Activated B cell treated with CpG ODN at 0.5 μM for 24 hours (primary cell): Measurements from ENCODE around the gene BANP. TPM values are rescaled to one million over a fixed set of nuclear protein-coding genes. Genes with fewer than 3 reads are reported as not detected.

Experiments
- ATAC-seq: fragments of 200-7000 bp; cut with Tn5 transposase; one replicate; pipeline ENCODE4 v1.10.0; 2021; ENCODE audit warnings: low read depth, mild to moderate bottlenecking, moderate library complexity
- CTCF ChIA-PET: fragments of 350-600 bp; sonication (Branson Sonifier 250); formaldehyde crosslinking; loops from one replicate; lab custom pipeline; 2021; ENCODE audit warnings: antibody characterized with exemption; lab: Charles Lee
- POLR2A ChIA-PET: fragments of 350-600 bp; sonication (Branson Sonifier 250); formaldehyde crosslinking; loops from one replicate; lab custom pipeline; 2021; ENCODE audit warnings: antibody characterized with exemption; lab: Charles Lee
- DNase-seq: peaks from one replicate; pipeline ENCODE4 v3.0.0; 2022
- H3K27ac Mint-ChIP-seq: one replicate; pipeline ENCODE4 v1.8.0; 2020; ENCODE audit warnings: mixed read lengths
- H3K27me3 Mint-ChIP-seq: one replicate; pipeline ENCODE4 v1.8.0; 2021; ENCODE audit warnings: mixed read lengths
- H3K36me3 Mint-ChIP-seq: one replicate; pipeline ENCODE4 v1.8.0; 2021; ENCODE audit warnings: low read depth, mixed read lengths
- H3K4me1 Mint-ChIP-seq: one replicate; pipeline ENCODE4 v1.8.0; 2021; ENCODE audit warnings: mixed read lengths
- H3K4me3 Mint-ChIP-seq: one replicate; pipeline ENCODE4 v1.8.0; 2020; ENCODE audit warnings: mild to moderate bottlenecking, mixed read lengths
- H3K9me3 Mint-ChIP-seq: one replicate; pipeline ENCODE4 v1.8.0; 2020; ENCODE audit warnings: mixed read lengths
- CTCF ChIP-seq: fragments of 200-600 bp; IDR thresholded peaks from one replicate; pipeline ENCODE4 v1.8.0; 2022; ENCODE audit warnings: antibody characterized with exemption, mild to moderate bottlenecking
- intact Hi-C: fragments of 100-400 bp; cut with micrococcal nuclease; formaldehyde crosslinking; loops from one replicate; pipeline ENCODE4 v1.15.1; 2024
- total RNA-seq: library from RNA; stranded (reverse); gene quantifications from 2 replicates; pipeline ENCODE4 v1.2.3, GENCODE V29; 2022

The BANP gene
- total RNA-seq, 1 donor from 2014 or later = 72.3 TPM

DNA sequence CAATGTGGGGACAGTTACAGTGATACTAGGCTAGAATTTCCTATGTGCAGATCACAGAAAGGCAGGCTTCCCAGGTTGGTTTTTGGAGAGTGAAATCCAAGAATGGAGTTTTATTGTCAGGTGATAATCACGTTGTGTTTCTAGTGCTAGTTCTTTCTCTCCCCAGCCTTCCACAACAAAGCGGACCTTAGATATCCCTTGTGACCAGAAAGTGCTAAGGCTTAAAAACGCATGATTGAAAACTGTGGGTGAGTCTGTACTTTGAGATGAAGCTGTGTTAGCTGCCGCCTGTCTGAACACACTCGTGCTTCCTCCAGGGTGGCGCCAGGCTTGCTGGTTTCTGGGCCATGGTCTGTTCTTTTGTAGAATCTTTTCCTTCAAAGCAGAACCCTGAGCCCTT is 52.1 kb downstream of the BANP start:
- ChIA-PET POLR2A (no interaction called here), CTCF (no interaction called here)
- Mint-ChIP-seq H3K9me3 (no peaks in the 10 kb centered on the region), H3K27me3 (no peaks in the 10 kb centered on the region), H3K36me3 (peaks cover 68% of the 10 kb centered on the region), H3K27ac (no peak overlapping the region), H3K4me1 (peaks cover 21% of the 10 kb centered on the region), H3K4me3 (no peak overlapping the region)
- DNase-seq (no peak), ATAC-seq (no peak)
- intact Hi-C loops = no loop called here
- TF ChIP-seq CTCF = no peak

GRCh38 chr16:88003736-88004135 is 52.5 kb downstream of the BANP start:
- DNase-seq = peak; percentile 7
- Mint-ChIP-seq H3K4me3 (no peak overlapping the region), H3K27ac (no peak overlapping the region), H3K9me3 (no peaks in the 10 kb centered on the region), H3K4me1 (peaks cover 25% of the 10 kb centered on the region), H3K27me3 (no peaks in the 10 kb centered on the region), H3K36me3 (peaks cover 68% of the 10 kb centered on the region)
- ChIA-PET POLR2A (no interaction called here), CTCF (no interaction called here)
- ATAC-seq = no peak
- intact Hi-C loops = loop anchor here (2.0 kb wide), 1 partner anchor 43 kb away; no protein-coding TSS in a partner anchor
- TF ChIP-seq CTCF = no peak

- H3K4me1 Mint-ChIP-seq = peaks cover 30% of the 10 kb centered on the region
- H3K4me3 Mint-ChIP-seq = no peak overlapping the region
- ATAC-seq (no peak), DNase-seq (peak; percentile 11)
- no peak for TF ChIP-seq CTCF
- H3K27me3 Mint-ChIP-seq = no peaks in the 10 kb centered on the region
- CTCF ChIA-PET = no interaction called here
- H3K36me3 Mint-ChIP-seq = peaks cover 69% of the 10 kb centered on the region
- H3K27ac Mint-ChIP-seq = no peak overlapping the region
- H3K9me3 Mint-ChIP-seq = no peaks in the 10 kb centered on the region
- intact Hi-C loops = loop anchor here (2.0 kb wide), 1 partner anchor 42 kb away; no protein-coding TSS in a partner anchor
- POLR2A ChIA-PET = no interaction called here
These were observed 53.2 kb downstream of the BANP start for GRCh38 chr16:88004391-88004790.

GRCh38 chr16:88005181-88005581 is 53.9 kb downstream of the BANP start:
- no peaks in the 10 kb centered on the region for H3K9me3 Mint-ChIP-seq

GRCh38 chr16:88005968-88006367 is 54.7 kb downstream of the BANP start:
- peak overlapping the region; percentile 61 for H3K27ac Mint-ChIP-seq
- DNase-seq (no peak), ATAC-seq (no peak)
- H3K9me3 Mint-ChIP-seq = no peaks in the 10 kb centered on the region
- CTCF ChIA-PET = no interaction called here
- intact Hi-C loops = loop anchor here (2.0 kb wide), 1 partner anchor 41 kb away; no protein-coding TSS in a partner anchor
- H3K4me1 Mint-ChIP-seq = peaks cover 37% of the 10 kb centered on the region
- POLR2A ChIA-PET = no interaction called here
- H3K4me3 Mint-ChIP-seq = peak overlapping the region; percentile 26
- TF ChIP-seq CTCF = no peak
- H3K36me3 Mint-ChIP-seq = peaks cover 85% of the 10 kb centered on the region
- no peaks in the 10 kb centered on the region for H3K27me3 Mint-ChIP-seq

More at GRCh38 chr16:88005181-88005581, 53.9 kb downstream of the BANP start:
- DNase-seq (peak; percentile 20), ATAC-seq (peak; percentile 91)
- intact Hi-C loops = loop anchor here (2.0 kb wide), 1 partner anchor 42 kb away; no protein-coding TSS in a partner anchor
- Mint-ChIP-seq H3K36me3 (peaks cover 77% of the 10 kb centered on the region), H3K4me3 (peak overlapping the region; percentile 26), H3K4me1 (peaks cover 37% of the 10 kb centered on the region), H3K27ac (peak overlapping the region; percentile 61), H3K27me3 (no peaks in the 10 kb centered on the region)
- CTCF ChIA-PET = no interaction called here
- POLR2A ChIA-PET = no interaction called here
- TF ChIP-seq CTCF = no peak
